Esophagus muscularis mucosa (tissue), 3 donors: ENCODE results near the gene MRGPRF.

Source experiments
- POLR2A ChIP-seq: fragments of 450-650 bp; IDR thresholded peaks from one replicate; pipeline ENCODE4 v1.6.1; 2017; ENCODE audit warnings: antibody characterized with exemption, moderate library complexity, mild to moderate bottlenecking, low read depth
- TF ChIP-seq, protein P1 (sequence below), 3 experiments: fragments of 200-600 bp in 2 of 3; fragments of 450-650 bp in 1 of 3; sonication (generic) in 2 of 3; IDR thresholded peaks; one replicate each; pipeline ENCODE4 v1.5.1; 2017 to 2019; ENCODE audit warnings: antibody characterized with exemption in 3 of 3, mild to moderate bottlenecking in 2 of 3, moderate library complexity in 1 of 3

DNA sequence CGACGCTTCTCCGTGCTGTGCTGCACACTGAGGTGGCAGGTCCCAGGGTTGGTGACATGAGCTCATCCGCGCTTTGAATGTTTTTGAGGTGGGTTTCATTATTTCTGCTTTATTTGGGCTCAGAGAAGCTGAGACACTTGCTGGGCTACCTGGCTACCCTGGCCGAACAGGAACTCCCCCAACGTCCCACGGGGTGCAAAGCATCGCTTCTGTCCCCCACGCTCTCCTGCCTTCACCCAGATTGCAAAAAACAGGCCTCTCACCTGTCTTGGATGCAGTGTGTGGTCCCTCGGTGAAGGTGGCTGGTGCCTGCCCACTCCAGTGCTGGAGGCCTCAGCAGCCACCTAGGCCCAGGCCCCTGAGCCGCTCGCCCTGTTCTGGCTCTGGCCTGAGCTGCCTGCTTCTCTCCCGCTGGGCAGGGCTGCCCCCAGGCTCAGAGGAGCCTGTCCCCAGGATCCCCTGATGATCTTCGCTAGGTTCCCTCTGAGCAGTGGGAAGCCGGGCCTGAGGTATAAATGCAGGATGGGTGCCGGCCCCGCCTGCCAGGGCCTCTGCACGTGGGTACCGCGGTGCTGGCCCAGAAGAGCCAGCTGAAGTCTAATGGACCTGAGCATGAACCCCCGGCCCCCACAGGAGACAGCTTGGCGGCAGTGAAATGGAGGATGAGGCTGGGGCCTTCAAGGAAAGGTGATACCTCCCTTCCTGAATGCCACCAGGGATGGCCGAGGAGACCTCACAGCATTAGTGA lies 16.5 kb downstream of the MRGPRF start:
- TF ChIP-seq, protein P1, sequence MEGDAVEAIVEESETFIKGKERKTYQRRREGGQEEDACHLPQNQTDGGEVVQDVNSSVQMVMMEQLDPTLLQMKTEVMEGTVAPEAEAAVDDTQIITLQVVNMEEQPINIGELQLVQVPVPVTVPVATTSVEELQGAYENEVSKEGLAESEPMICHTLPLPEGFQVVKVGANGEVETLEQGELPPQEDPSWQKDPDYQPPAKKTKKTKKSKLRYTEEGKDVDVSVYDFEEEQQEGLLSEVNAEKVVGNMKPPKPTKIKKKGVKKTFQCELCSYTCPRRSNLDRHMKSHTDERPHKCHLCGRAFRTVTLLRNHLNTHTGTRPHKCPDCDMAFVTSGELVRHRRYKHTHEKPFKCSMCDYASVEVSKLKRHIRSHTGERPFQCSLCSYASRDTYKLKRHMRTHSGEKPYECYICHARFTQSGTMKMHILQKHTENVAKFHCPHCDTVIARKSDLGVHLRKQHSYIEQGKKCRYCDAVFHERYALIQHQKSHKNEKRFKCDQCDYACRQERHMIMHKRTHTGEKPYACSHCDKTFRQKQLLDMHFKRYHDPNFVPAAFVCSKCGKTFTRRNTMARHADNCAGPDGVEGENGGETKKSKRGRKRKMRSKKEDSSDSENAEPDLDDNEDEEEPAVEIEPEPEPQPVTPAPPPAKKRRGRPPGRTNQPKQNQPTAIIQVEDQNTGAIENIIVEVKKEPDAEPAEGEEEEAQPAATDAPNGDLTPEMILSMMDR (IDR thresholded peaks at IDR 0.05), result no peak
- no peak for TF ChIP-seq POLR2A
